HepG2 (cell line): ENCODE data around the gene RAPGEF2. TPM values are rescaled to one million over a fixed set of nuclear protein-coding genes. Genes with fewer than 3 reads are reported as not detected.

Experiments used
- ATAC-seq: fragments of 200-7000 bp; cut with Tn5 transposase; 3 replicates; pipeline ENCODE4 v1.9.1; 2020; ENCODE audit warnings: mild to moderate bottlenecking, moderate library complexity
- BruUV-seq: library from RNA; stranded (reverse); fragments of 400-500 nt; replicated peaks from 2 replicates; lab custom pipeline; 2021; lab: Mats Ljungman, UMichigan
- CTCF ChIA-PET: fragments of 300-600 bp; formaldehyde crosslinking; extraction: SDS; loops from one replicate; lab custom pipeline; 2021; ENCODE audit warnings: low total read pairs, inconsistent platforms, low intra/inter-chr PET ratio; lab: Yijun Ruan, JAX
- POLR2A ChIA-PET: fragments of 350-600 bp; sonication (Branson Sonifier 250); formaldehyde crosslinking; loops from one replicate; lab custom pipeline; 2020; ENCODE audit warnings: antibody characterized with exemption, inconsistent platforms; lab: Yijun Ruan, JAX
- DNase-seq: peaks from one replicate; pipeline ENCODE4 v3.0.0-alpha.2; 2015; ENCODE audit warnings: low spot score
- FAIRE-seq: peaks from 3 replicates; lab custom pipeline; 2011; peaks lifted over from hg19 to GRCh38; lab: Jason Lieb, UNC
- H2AFZ ChIP-seq: one replicate; pipeline ENCODE4 v1.6.1; 2011; ENCODE audit warnings: low read length, inconsistent platforms
- H3K27ac ChIP-seq: fragments of 300-600 bp; 3 replicates; pipeline ENCODE4 v1.8.0; 2011; ENCODE audit warnings: mixed run types, mild to moderate bottlenecking, mixed read lengths, low read length, inconsistent platforms; ENCODE audit not compliant: insufficient read depth; ENCODE audit errors: extremely low read length
- H3K27me3 ChIP-seq, 2 experiments: fragments of 200-600 bp in 1 of 2; 2 replicates in 1 of 2; 3 replicates in 1 of 2; pipeline versions ENCODE4 v1.6.0 to v1.8.0; 2011; ENCODE audit warnings: low read length in 2 of 2, mild to moderate bottlenecking in 2 of 2, moderate library complexity in 2 of 2, inconsistent platforms in 1 of 2; ENCODE audit not compliant: insufficient read depth in 2 of 2, control insufficient read depth in 1 of 2
- H3K36me3 ChIP-seq, 2 experiments: fragments of 200-600 bp in 1 of 2; replicated peaks in 1 of 2; 2 replicates in 1 of 2; 3 replicates in 1 of 2; pipeline versions ENCODE4 v1.5.1 to v1.8.0; 2011; ENCODE audit warnings: low read length in 2 of 2, inconsistent platforms in 1 of 2; ENCODE audit not compliant: insufficient read depth in 2 of 2, control insufficient read depth in 1 of 2
- H3K4me1 ChIP-seq: 2 replicates; pipeline ENCODE4 v1.5.1; 2012; ENCODE audit warnings: low read length, inconsistent platforms; ENCODE audit not compliant: insufficient read depth
- H3K4me2 ChIP-seq: 2 replicates; pipeline ENCODE4 v1.6.0; 2011; ENCODE audit warnings: low read depth, low read length, inconsistent platforms
- H3K4me3 ChIP-seq, 3 experiments: fragments of 200-600 bp in 1 of 3; sonication (generic), shearing (Covaris generic) in 1 of 3; replicated peaks in 1 of 3; 2 replicates each; pipeline ENCODE4 v1.5.1; 2011 to 2016; ENCODE audit warnings: low read length in 3 of 3, inconsistent platforms in 2 of 3, low read depth in 2 of 3, mild to moderate bottlenecking in 2 of 3, control low read depth in 1 of 3, mixed read lengths in 1 of 3; ENCODE audit not compliant: insufficient read depth in 1 of 3
- H3K79me2 ChIP-seq: one replicate; pipeline ENCODE4 v1.6.1; 2011; ENCODE audit warnings: low read length, inconsistent platforms; ENCODE audit not compliant: insufficient read depth
- H3K9ac ChIP-seq: 2 replicates; pipeline ENCODE4 v1.6.0; 2011; ENCODE audit warnings: mild to moderate bottlenecking, low read depth, low read length, inconsistent platforms; ENCODE audit not compliant: insufficient read depth
- H3K9me3 ChIP-seq: 2 replicates; pipeline ENCODE4 v1.5.1; 2012; ENCODE audit warnings: mild to moderate bottlenecking, low read length
- H4K20me1 ChIP-seq: 2 replicates; pipeline ENCODE4 v1.6.0; 2011; ENCODE audit warnings: inconsistent platforms, mild to moderate bottlenecking, low read length, moderate library complexity; ENCODE audit not compliant: insufficient read depth
- ATM ChIP-seq: fragments of 450-650 bp; IDR thresholded peaks from 2 replicates; pipeline ENCODE4 v1.7.1; 2017; ENCODE audit warnings: mild to moderate bottlenecking, borderline replicate concordance
- CCDC6 ChIP-seq: sonication (generic); formaldehyde crosslinking; IDR thresholded peaks from 2 replicates; pipeline ENCODE4 v1.8.1; 2022; ENCODE audit warnings: mild to moderate bottlenecking, missing genetic modification reagents, moderate library complexity
- KAT8 ChIP-seq: IDR thresholded peaks from 2 replicates; pipeline ENCODE4 v1.6.1; 2016; ENCODE audit warnings: missing genetic modification reagents, missing compliant biosample characterization
- MTA1 ChIP-seq: sonication (generic); formaldehyde crosslinking; IDR thresholded peaks from 2 replicates; pipeline ENCODE4 v1.4.0; 2020; ENCODE audit warnings: missing genetic modification reagents, mild to moderate bottlenecking, borderline replicate concordance
- NCOA2 ChIP-seq: sonication (generic); formaldehyde crosslinking; IDR thresholded peaks from 2 replicates; pipeline ENCODE4 v1.8.0; 2022; ENCODE audit warnings: inconsistent platforms
- SIX4 ChIP-seq: sonication (generic); formaldehyde crosslinking; IDR thresholded peaks from 2 replicates; pipeline ENCODE4 v1.4.0; 2020; ENCODE audit warnings: missing genetic modification reagents
- TEAD2 ChIP-seq: sonication (generic); formaldehyde crosslinking; IDR thresholded peaks from 2 replicates; pipeline ENCODE4 v1.9.0; 2021; ENCODE audit warnings: missing genetic modification reagents
- THYN1 ChIP-seq: sonication (generic); formaldehyde crosslinking; IDR thresholded peaks from 2 replicates; pipeline ENCODE4 v1.8.1; 2023; ENCODE audit warnings: low read depth, mild to moderate bottlenecking, moderate library complexity, missing genetic modification reagents, borderline replicate concordance
- ZBTB40 ChIP-seq, 2 experiments: fragments of 450-650 bp in 1 of 2; sonication (generic) in 1 of 2; formaldehyde crosslinking in 1 of 2; IDR thresholded peaks; 2 replicates each; pipeline versions ENCODE4 v1.6.1 to v1.8.0; 2016 to 2022; ENCODE audit warnings: antibody characterized with exemption in 1 of 2, mild to moderate bottlenecking in 1 of 2, missing genetic modification reagents in 1 of 2
- ZNF317 ChIP-seq: sonication (generic); formaldehyde crosslinking; IDR thresholded peaks from 2 replicates; pipeline ENCODE4 v1.5.0; 2020; ENCODE audit warnings: mild to moderate bottlenecking, missing genetic modification reagents
- ZNF605 ChIP-seq: sonication (generic); formaldehyde crosslinking; IDR thresholded peaks from 2 replicates; pipeline ENCODE4 v1.8.0; 2022; ENCODE audit warnings: mild to moderate bottlenecking, missing genetic modification reagents
- ZNF691 ChIP-seq: sonication (generic); formaldehyde crosslinking; IDR thresholded peaks from 2 replicates; pipeline ENCODE4 v1.4.0; 2020; ENCODE audit warnings: missing genetic modification reagents, low read depth, mild to moderate bottlenecking, borderline replicate concordance
- ZNF839 ChIP-seq: sonication (generic); formaldehyde crosslinking; IDR thresholded peaks from 2 replicates; pipeline ENCODE4 v1.4.0; 2020; ENCODE audit warnings: missing genetic modification reagents, mild to moderate bottlenecking, borderline replicate concordance
- WGBS: methylation state at CpG from one replicate; pipeline ENCODE4 v1.1.6; 2017; ENCODE audit warnings: low lambda C conversion rate; 5-methylcytosine and 5-hydroxymethylcytosine counted together
- in situ Hi-C: cut with HindIII; loops from 2 replicates; pipeline ENCODE4 v1.10.0; 2017; ENCODE audit warnings: low pct_unique_long_range_greater_than_20kb; ENCODE audit not compliant: extremely low pct_ligation_motif_present
- intact Hi-C: fragments of 100-400 bp; cut with micrococcal nuclease; formaldehyde crosslinking; loops from one replicate; pipeline ENCODE4 v1.10.0; 2022; ENCODE audit not compliant: unreplicated experiment
- polyA plus RNA-seq, 8 experiments: library from polyadenylated mRNA; depleted of rRNA in 3 of 8; stranded (reverse) in 7 of 8; unstranded in 1 of 8; fragments of >200 nt; fragmentation: Illumina TruSeq in 4 of 8; extraction: Trizol in 4 of 8; gene quantifications; 2 replicates each; pipeline versions ENCODE4 v1.2.1 to v1.2.3, GENCODE V29; 2011 to 2016; ENCODE audit warnings: low read depth in 4 of 8, missing spikeins in 1 of 8, mixed read lengths in 1 of 8; ENCODE audit not compliant: insufficient read depth in 1 of 8
- total RNA-seq, 5 experiments: library from RNA; depleted of rRNA; stranded (reverse); fragments of >200 nt; fragmentation: Illumina TruSeq; extraction: Trizol; gene quantifications; 2 replicates each; pipeline ENCODE4 v1.2.3, GENCODE V29; 2016; ENCODE audit warnings: low read depth in 1 of 5

Gene RAPGEF2
- total and polyA plus RNA-seq, 2 of the 13 experiments (the other 11 are each of a cell fraction or from before 2014, with no cell fraction given): 19.2 to 23.0 TPM

DNA sequence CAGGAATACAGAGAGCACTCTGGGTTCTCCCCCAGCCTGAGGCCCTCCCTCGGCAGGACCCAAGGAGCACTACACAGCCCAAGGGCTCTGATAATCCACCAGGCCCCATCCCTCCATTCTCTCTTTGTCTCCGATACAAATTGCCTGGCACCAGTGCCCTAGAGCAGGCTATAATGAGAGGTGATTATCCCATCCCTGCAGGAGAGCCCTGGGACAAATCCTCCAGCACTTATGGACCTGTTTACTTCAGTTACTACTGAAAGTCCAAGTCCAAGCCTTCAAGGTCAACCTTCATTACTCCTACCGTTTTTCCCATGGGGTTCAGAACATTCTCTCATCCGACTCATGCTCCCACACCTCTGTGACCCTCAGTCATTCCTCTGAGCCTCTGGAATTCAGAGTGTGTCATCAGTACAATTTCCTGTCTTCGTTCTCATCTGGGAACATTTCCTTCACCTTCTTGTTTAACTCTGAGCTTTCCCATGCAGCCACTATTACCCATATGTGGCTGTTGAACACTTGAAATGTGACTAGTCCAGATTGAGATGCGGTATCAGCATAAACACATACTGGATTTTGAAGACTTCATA lies 299.0 kb downstream of the RAPGEF2 start:
- Histone ChIP-seq H3K9me3 (no peaks in the 10 kb centered on the region), H3K79me2 (no peaks in the 10 kb centered on the region), H2AFZ (no peak overlapping the region), H3K27me3 (peaks cover 0 to 12% of the 10 kb centered on the region in 2 experiments; a peak in 1 of 5 replicates), H3K4me3 (no peak overlapping the region), H3K4me1 (peaks cover 10% of the 10 kb centered on the region), H3K9ac (no peak overlapping the region), H3K27ac (no peak overlapping the region), H4K20me1 (no peaks in the 10 kb centered on the region), H3K36me3 (no peaks in the 10 kb centered on the region), H3K4me2 (no peak overlapping the region)
- ATAC-seq (peak; percentile 50), DNase-seq (peak; percentile 25), FAIRE-seq (no peak)
- intact Hi-C loops (no loop called here), in situ Hi-C loops (no loop called here)
- CTCF ChIA-PET: no interaction called here
- 39% methylated on average over 6 of the region's 6 CpGs for WGBS
- no TSS peak for BruUV-seq
- POLR2A ChIA-PET: no interaction called here
- no peak for TF ChIP-seq ZNF691 (CRISPR knock-in tag)
- no peak for TF ChIP-seq TEAD2 (CRISPR knock-in tag)
- TF ChIP-seq ZNF605: no peak
- TF ChIP-seq KAT8 (CRISPR knock-in tag): no peak
- no peak for TF ChIP-seq MTA1 (CRISPR knock-in tag)
- TF ChIP-seq ZNF839 (CRISPR knock-in tag): no peak
- no peak for TF ChIP-seq ZNF317 (CRISPR knock-in tag)
- TF ChIP-seq CCDC6 (CRISPR knock-in tag): no peak
- TF ChIP-seq ZBTB40 (IDR thresholded peaks at IDR 0.05): no peak
- TF ChIP-seq ZBTB40 (CRISPR knock-in tag; IDR thresholded peaks at IDR 0.05): no peak
- TF ChIP-seq THYN1 (CRISPR knock-in tag): no peak
- no peak for TF ChIP-seq ATM
- TF ChIP-seq SIX4 (CRISPR knock-in tag): no peak
- no peak for TF ChIP-seq NCOA2 (CRISPR knock-in tag)
